Measurements from ENCODE around the gene SELE.

The SELE gene

GRCh38 chr1:169765580-169766331 is 31.9 kb upstream of the SELE start:
- no peak for DNase-seq (ENCODE audit: extremely low read depth, low read depth)
- TF ChIP-seq CTCF (IDR thresholded peaks at IDR 0.05; ENCODE audit: low read depth, low read length, missing control alignments), result no peak
- H3K4me3 ChIP-seq (replicated peaks; ENCODE audit: low read depth, low read length), result no peak overlapping the region

GRCh38 chr1:169764919-169765318 is 31.0 kb upstream of the SELE start:
- H3K4me3 ChIP-seq (replicated peaks; ENCODE audit: low read depth, low read length), result no peak overlapping the region
- no peak for DNase-seq (ENCODE audit: extremely low read depth, low read depth)
- TF ChIP-seq CTCF (IDR thresholded peaks at IDR 0.05; ENCODE audit: low read depth, low read length, missing control alignments), result no peak

GRCh38 chr1:169762699-169763098 is 28.8 kb upstream of the SELE start:
- H3K4me3 ChIP-seq (replicated peaks; ENCODE audit: low read depth, low read length), result no peak overlapping the region
- DNase-seq (ENCODE audit: extremely low read depth, low read depth), result no peak
- no peak for TF ChIP-seq CTCF (IDR thresholded peaks at IDR 0.05; ENCODE audit: low read depth, low read length, missing control alignments)

GRCh38 chr1:169759038-169759437 is 25.2 kb upstream of the SELE start:
- H3K4me3 ChIP-seq (replicated peaks; ENCODE audit: low read depth, low read length), result no peak overlapping the region
- TF ChIP-seq CTCF (IDR thresholded peaks at IDR 0.05; ENCODE audit: low read depth, low read length, missing control alignments), result no peak
- no peak for DNase-seq (ENCODE audit: extremely low read depth, low read depth)

- H3K4me3 ChIP-seq (replicated peaks; ENCODE audit: low read depth, low read length), result no peak overlapping the region
- no peak for TF ChIP-seq CTCF (IDR thresholded peaks at IDR 0.05; ENCODE audit: low read depth, low read length, missing control alignments)
- DNase-seq (ENCODE audit: extremely low read depth, low read depth), result no peak
Measured at GRCh38 chr1:169753549-169753948, 19.7 kb upstream of the SELE start.

- DNase-seq (ENCODE audit: extremely low read depth, low read depth), result no peak
- no peak overlapping the region for H3K4me3 ChIP-seq (replicated peaks; ENCODE audit: low read depth, low read length)
- TF ChIP-seq CTCF (IDR thresholded peaks at IDR 0.05; ENCODE audit: low read depth, low read length, missing control alignments), result no peak
Measured at GRCh38 chr1:169750041-169750440, 16.2 kb upstream of the SELE start.

- no peak overlapping the region for H3K4me3 ChIP-seq (replicated peaks; ENCODE audit: low read depth, low read length)
- no peak for TF ChIP-seq CTCF (IDR thresholded peaks at IDR 0.05; ENCODE audit: low read depth, low read length, missing control alignments)
- DNase-seq (ENCODE audit: extremely low read depth, low read depth), result no peak
Measured at GRCh38 chr1:169746550-169746949, 12.7 kb upstream of the SELE start.
